IgD-negative memory B cell (primary cell): ENCODE data around the gene FBXO36. TPM values are rescaled to one million over a fixed set of nuclear protein-coding genes. Genes with fewer than 3 reads are reported as not detected.
"Not testable (repeated sequence)": the region's sequence is repeated elsewhere in the genome, so short reads cannot be mapped to it uniquely, and the experiment has no call there.

Experiments
- H3K27ac Mint-ChIP-seq, 3 donors: one replicate each; pipeline ENCODE4 v1.8.0; 2020 to 2022; ENCODE audit warnings: mild to moderate bottlenecking in 3 of 3, mixed read lengths in 3 of 3, moderate library complexity in 1 of 3
- H3K27me3 Mint-ChIP-seq: one replicate; pipeline ENCODE4 v1.8.0; 2021; ENCODE audit warnings: mixed read lengths
- H3K36me3 Mint-ChIP-seq: one replicate; pipeline ENCODE4 v1.8.0; 2020; ENCODE audit warnings: mild to moderate bottlenecking, mixed read lengths
- H3K4me1 Mint-ChIP-seq, 3 donors: one replicate each; pipeline ENCODE4 v1.8.0; 2020 to 2022; ENCODE audit warnings: mixed read lengths in 3 of 3, mild to moderate bottlenecking in 1 of 3
- H3K4me3 Mint-ChIP-seq, 4 donors: one replicate each; pipeline ENCODE4 v1.8.0; 2020 to 2022; ENCODE audit warnings: mild to moderate bottlenecking in 4 of 4, mixed read lengths in 4 of 4, moderate library complexity in 3 of 4
- H3K9me3 Mint-ChIP-seq, 3 donors: one replicate each; pipeline ENCODE4 v1.8.0; 2020 to 2021; ENCODE audit warnings: mixed read lengths in 3 of 3, mild to moderate bottlenecking in 1 of 3
- polyA plus RNA-seq: library from polyadenylated mRNA; unstranded; fragments of 300-500 nt; fragmentation: Illumina TruSeq; gene quantifications from one replicate; pipeline ENCODE4 v1.2.3, GENCODE V29; 2021

Gene FBXO36
- polyA plus RNA-seq, 1 donor from 2014 or later: 0.63 TPM

- Mint-ChIP-seq H3K27me3 (peaks cover 1% of the 10 kb centered on the region), H3K27ac (peak overlapping the region in 1 of 3 donors; percentile 25), H3K4me3 (peak overlapping the region in 1 of 4 donors; percentile 65), H3K4me1 (peaks cover 8 to 14% (median 13%) of the 10 kb centered on the region in 3 donors), H3K9me3 (peaks cover 0 to 1% (median 0%) of the 10 kb centered on the region in 3 donors), H3K36me3 (peaks cover 2% of the 10 kb centered on the region)
These were observed 2.9 kb downstream of the FBXO36 start for GRCh38 chr2:229925201-229925600.

- no peaks in the 10 kb centered on the region for H3K9me3 Mint-ChIP-seq
- peaks cover 2% of the 10 kb centered on the region for H3K36me3 Mint-ChIP-seq
- H3K27me3 Mint-ChIP-seq: no peaks in the 10 kb centered on the region
- peaks cover 0 to 4% (median 3%) of the 10 kb centered on the region in 3 donors for H3K4me1 Mint-ChIP-seq
- peak overlapping the region in 1 of 3 donors; percentile 19 for H3K27ac Mint-ChIP-seq
- no peak overlapping the region for H3K4me3 Mint-ChIP-seq
These were observed 5.6 kb downstream of the FBXO36 start for GRCh38 chr2:229927817-229928321.

DNA sequence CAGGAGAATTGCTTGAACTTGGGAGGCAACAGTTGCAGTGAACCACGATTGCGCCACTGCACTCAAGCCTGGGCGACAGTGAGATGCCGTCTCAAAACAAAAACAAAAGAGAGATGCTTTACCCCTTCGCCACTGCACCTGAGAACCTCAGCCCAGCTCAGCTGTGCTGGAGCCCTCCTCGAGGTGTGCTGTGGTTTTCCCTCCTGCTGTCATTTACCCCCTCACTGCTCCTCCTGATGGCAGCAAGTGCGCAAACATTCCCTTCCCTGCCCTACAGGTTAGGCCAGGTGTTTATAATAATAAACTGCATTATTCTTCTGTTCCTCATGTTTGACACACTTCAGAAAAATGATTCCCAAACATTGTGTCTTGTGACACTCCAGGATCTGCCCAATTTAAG is 8.4 kb downstream of the FBXO36 start:
- Mint-ChIP-seq H3K27me3 (no peaks in the 10 kb centered on the region), H3K36me3 (peaks cover 2% of the 10 kb centered on the region), H3K27ac (no peak overlapping the region), H3K4me1 (peaks cover 0 to under 1% (median 0%) of the 10 kb centered on the region in 3 donors), H3K4me3 (no peak overlapping the region), H3K9me3 (no peaks in the 10 kb centered on the region)

DNA sequence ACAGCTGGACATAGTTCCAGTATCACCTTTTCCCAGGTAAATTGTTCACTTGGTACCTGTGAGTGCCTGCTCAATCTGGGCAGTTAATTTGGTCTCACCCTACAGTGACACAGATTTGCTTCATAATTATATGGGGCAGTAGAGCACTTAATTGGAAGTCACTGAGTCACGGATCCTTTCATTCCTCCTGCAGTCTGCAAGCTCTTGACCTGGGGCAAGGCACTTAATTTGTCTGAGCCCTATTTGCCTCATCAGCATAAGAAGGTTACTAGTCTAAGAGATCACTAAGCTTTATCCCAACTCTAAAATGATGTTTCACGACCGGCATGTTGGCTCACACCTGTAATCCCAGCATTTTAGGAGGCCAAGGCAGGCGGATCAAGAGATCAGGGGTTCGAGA is 8.9 kb downstream of the FBXO36 start:
- Mint-ChIP-seq H3K4me1 (no peaks in the 10 kb centered on the region), H3K36me3 (peaks cover 2% of the 10 kb centered on the region), H3K9me3 (no peaks in the 10 kb centered on the region), H3K27me3 (no peaks in the 10 kb centered on the region), H3K4me3 (no peak overlapping the region), H3K27ac (no peak overlapping the region)

GRCh38 chr2:229937537-229937936 is 15.2 kb downstream of the FBXO36 start:
- no peaks in the 10 kb centered on the region for H3K27me3 Mint-ChIP-seq
- H3K36me3 Mint-ChIP-seq: no peaks in the 10 kb centered on the region
- H3K4me3 Mint-ChIP-seq: no peak overlapping the region
- no peaks in the 10 kb centered on the region for H3K4me1 Mint-ChIP-seq
- H3K9me3 Mint-ChIP-seq: no peaks in the 10 kb centered on the region
- peak overlapping the region in 2 of 3 donors; percentile 41 to 67 for H3K27ac Mint-ChIP-seq

- Mint-ChIP-seq H3K27ac (no peak overlapping the region), H3K9me3 (no peaks in the 10 kb centered on the region), H3K4me3 (no peak overlapping the region)
These were observed 20.4 kb downstream of the FBXO36 start for GRCh38 chr2:229942671-229943070.

DNA sequence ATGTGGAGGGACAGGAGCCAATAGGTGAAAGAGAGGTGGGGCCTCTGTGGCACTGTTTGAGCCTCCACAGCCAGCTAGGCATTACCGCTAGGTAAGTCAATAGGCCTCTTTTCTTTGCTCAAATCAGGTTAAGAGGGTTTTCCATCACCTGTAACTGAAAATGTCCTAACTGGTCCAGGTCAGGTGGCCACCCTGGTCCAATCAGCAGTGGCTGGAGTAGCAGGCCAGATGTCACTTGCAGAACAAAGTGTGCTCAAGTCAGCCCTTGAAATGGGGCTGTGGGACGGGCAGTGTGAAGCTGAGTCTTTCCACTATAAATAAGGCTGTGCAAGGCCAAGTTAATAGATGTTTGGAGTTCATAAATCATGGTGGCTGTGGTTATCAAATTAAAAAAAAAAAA is 20.9 kb downstream of the FBXO36 start:
- Mint-ChIP-seq H3K9me3 (no peaks in the 10 kb centered on the region), H3K36me3 (no peaks in the 10 kb centered on the region), H3K4me3 (no peak overlapping the region), H3K27ac (no peak overlapping the region), H3K4me1 (no peaks in the 10 kb centered on the region), H3K27me3 (no peaks in the 10 kb centered on the region)

More at GRCh38 chr2:229942671-229943070, 20.4 kb downstream of the FBXO36 start:
- Mint-ChIP-seq H3K27me3 (no peaks in the 10 kb centered on the region), H3K4me1 (no peaks in the 10 kb centered on the region), H3K36me3 (no peaks in the 10 kb centered on the region)

DNA sequence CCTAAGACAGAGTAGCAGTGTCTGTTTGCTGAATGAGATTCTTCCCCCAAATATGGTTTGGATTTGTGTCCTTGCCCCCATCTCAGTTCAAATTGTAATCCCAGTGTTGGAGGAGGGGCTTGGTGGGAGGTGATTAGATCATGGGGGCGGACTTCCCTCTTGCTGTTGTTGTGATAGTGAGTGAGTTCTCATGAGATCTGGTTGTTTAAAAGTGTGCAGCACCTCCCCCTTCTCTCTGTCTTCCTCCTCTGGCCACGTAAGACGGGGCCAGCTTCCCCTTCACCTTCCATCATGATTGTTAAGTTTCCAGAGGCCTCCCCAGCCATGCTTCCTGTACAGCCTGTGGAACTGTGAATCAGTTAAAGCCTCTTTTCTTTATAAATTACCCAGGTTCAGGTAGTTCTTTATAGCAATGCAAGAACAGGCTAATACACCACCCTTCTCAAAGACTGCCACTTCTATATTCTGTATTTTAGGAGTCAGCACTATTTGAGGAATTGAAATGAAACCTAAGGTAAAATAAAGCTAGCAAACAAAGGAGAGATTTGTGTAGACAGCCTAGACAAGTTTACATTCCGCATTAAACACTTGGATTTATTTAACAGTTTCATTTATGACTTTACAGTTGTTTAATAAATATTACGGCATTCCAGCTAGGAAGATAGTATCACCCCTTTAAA is 21.6 kb downstream of the FBXO36 start:
- Mint-ChIP-seq H3K9me3 (no peaks in the 10 kb centered on the region), H3K27ac (no peak overlapping the region), H3K4me1 (no peaks in the 10 kb centered on the region), H3K27me3 (no peaks in the 10 kb centered on the region), H3K36me3 (no peaks in the 10 kb centered on the region), H3K4me3 (no peak overlapping the region)

DNA sequence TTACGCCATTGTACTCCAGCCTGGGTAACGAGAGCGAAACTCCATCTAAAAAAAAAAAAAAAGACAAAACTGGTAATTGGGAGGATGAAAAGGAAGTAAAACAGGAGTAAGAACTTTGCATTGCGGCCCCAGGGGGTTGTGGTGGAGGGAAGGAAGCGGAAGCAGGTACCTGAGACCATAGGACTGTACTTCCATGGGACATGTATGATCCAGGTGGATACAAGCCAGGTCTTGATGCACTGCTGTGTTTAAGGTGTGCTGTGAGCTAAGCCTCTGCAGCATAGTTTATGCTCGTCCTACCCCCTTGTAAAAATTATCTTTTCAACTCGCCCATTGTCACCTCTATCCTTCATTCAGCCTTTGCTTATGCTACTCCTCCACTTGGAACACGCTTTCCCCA is 23.7 kb downstream of the FBXO36 start:
- H3K27me3 Mint-ChIP-seq: no peaks in the 10 kb centered on the region

DNA sequence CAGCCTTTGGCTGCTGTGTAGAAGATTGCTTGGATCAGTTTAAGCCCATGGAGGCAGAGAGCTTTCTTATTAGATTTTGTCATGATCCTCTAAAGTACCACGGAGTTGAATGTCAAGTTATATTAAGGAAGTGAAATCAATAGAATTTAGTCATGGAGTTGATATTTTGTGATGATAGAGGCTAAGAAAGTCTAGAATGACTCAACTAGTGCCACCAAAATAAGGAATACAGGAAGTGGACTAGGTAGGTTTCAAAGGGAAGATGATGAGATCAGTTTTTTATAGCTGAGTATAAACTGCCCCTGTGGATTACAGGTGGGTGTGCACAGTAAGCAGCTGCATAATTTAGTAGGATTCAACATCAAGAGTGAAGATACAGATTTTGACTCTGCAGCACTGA is 25.2 kb downstream of the FBXO36 start:
- no peaks in the 10 kb centered on the region for H3K4me1 Mint-ChIP-seq
- H3K9me3 Mint-ChIP-seq: no peaks in the 10 kb centered on the region
- no peaks in the 10 kb centered on the region for H3K27me3 Mint-ChIP-seq
- H3K4me3 Mint-ChIP-seq: no peak overlapping the region
- H3K27ac Mint-ChIP-seq: no peak overlapping the region
- H3K36me3 Mint-ChIP-seq: peaks cover 2% of the 10 kb centered on the region

More for the DNA sequence above, 23.7 kb downstream of the FBXO36 start:
- Mint-ChIP-seq H3K4me1 (no peaks in the 10 kb centered on the region), H3K9me3 (no peaks in the 10 kb centered on the region), H3K27ac (no peak overlapping the region), H3K36me3 (peaks cover 1% of the 10 kb centered on the region), H3K4me3 (no peak overlapping the region)

GRCh38 chr2:229952256-229952835 is 30.0 kb downstream of the FBXO36 start:
- Mint-ChIP-seq H3K4me3 (no peak overlapping the region), H3K27me3 (peaks cover under 1% of the 10 kb centered on the region), H3K9me3 (no peaks in the 10 kb centered on the region), H3K27ac (no peak overlapping the region), H3K36me3 (peaks cover 6% of the 10 kb centered on the region), H3K4me1 (no peaks in the 10 kb centered on the region)

DNA sequence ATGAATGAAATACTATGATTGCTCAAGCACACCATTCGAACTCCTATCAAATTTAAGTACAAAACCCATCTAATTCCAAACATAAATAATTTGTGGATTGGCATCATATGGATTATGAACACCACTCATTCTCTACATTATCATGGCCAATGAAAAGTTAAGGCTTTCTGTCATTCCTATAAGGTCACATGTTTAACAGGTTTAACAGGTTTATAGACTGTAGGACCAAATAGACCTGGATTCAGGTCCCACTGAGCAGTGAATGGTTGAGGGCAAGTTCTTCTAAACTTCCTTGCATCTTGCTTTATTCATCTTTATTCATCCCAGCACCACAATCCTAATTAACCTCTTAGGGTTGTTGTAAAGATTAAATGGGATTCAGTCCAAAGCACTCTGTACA is 33.4 kb downstream of the FBXO36 start:
- Mint-ChIP-seq H3K27me3 (peaks cover 2% of the 10 kb centered on the region), H3K36me3 (peaks cover 4% of the 10 kb centered on the region), H3K9me3 (no peaks in the 10 kb centered on the region), H3K4me3 (no peak overlapping the region), H3K4me1 (no peaks in the 10 kb centered on the region), H3K27ac (no peak overlapping the region)

GRCh38 chr2:229956491-229956890 is 34.2 kb downstream of the FBXO36 start:
- Mint-ChIP-seq H3K27ac (no peak overlapping the region), H3K4me1 (no peaks in the 10 kb centered on the region), H3K4me3 (no peak overlapping the region), H3K36me3 (peaks cover 4% of the 10 kb centered on the region), H3K9me3 (no peaks in the 10 kb centered on the region), H3K27me3 (peaks cover 2% of the 10 kb centered on the region)

- H3K9me3 Mint-ChIP-seq, H3K27ac Mint-ChIP-seq, H3K4me1 Mint-ChIP-seq, H3K4me3 Mint-ChIP-seq, H3K27me3 Mint-ChIP-seq, H3K36me3 Mint-ChIP-seq: not testable (repeated sequence)
These were observed 41.3 kb downstream of the FBXO36 start for GRCh38 chr2:229963596-229963995.

- no peak overlapping the region for H3K27ac Mint-ChIP-seq
- H3K27me3 Mint-ChIP-seq: no peaks in the 10 kb centered on the region
- H3K9me3 Mint-ChIP-seq: no peaks in the 10 kb centered on the region
- H3K36me3 Mint-ChIP-seq: no peaks in the 10 kb centered on the region
- no peak overlapping the region for H3K4me3 Mint-ChIP-seq
- no peaks in the 10 kb centered on the region for H3K4me1 Mint-ChIP-seq
These were observed 47.6 kb downstream of the FBXO36 start for GRCh38 chr2:229969921-229970320.

- Mint-ChIP-seq H3K27me3 (no peaks in the 10 kb centered on the region), H3K9me3 (no peaks in the 10 kb centered on the region), H3K4me3 (no peak overlapping the region), H3K27ac (no peak overlapping the region), H3K36me3 (no peaks in the 10 kb centered on the region), H3K4me1 (no peaks in the 10 kb centered on the region)
These were observed 48.1 kb downstream of the FBXO36 start for GRCh38 chr2:229970406-229970805.
